ENCODE data around the gene SLC49A3.

Gene SLC49A3

DNA sequence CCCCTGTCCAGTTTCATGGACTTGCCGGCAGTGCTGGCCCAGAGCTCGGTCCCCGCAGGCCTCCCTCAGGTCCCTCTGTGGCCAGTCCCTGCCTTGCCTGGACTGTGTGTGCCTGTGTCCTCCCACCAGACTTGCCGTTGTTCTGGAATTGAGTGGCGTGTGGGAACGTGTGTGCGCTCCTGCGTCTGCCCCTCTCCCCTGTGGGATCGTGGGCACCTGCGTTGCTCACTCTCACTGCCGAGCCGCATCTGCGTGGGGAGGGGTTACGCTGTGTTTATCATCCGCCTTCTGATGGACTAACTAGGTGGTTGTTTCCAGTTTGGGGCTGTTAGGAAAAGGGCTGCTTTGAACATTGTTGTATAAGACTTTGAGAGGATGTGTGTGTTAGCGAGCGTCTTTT, 37.9 kb upstream of the SLC49A3 start:
- DNase-seq, result no peak
- Mint-ChIP-seq H3K4me1 (no peaks in the 10 kb centered on the region), H3K36me3 (peaks cover 28% of the 10 kb centered on the region), H3K27me3 (no peaks in the 10 kb centered on the region), H3K27ac (no peak overlapping the region), H3K9me3 (no peaks in the 10 kb centered on the region), H3K4me3 (no peak overlapping the region)
- CTCF ChIA-PET, result no interaction called here

DNA sequence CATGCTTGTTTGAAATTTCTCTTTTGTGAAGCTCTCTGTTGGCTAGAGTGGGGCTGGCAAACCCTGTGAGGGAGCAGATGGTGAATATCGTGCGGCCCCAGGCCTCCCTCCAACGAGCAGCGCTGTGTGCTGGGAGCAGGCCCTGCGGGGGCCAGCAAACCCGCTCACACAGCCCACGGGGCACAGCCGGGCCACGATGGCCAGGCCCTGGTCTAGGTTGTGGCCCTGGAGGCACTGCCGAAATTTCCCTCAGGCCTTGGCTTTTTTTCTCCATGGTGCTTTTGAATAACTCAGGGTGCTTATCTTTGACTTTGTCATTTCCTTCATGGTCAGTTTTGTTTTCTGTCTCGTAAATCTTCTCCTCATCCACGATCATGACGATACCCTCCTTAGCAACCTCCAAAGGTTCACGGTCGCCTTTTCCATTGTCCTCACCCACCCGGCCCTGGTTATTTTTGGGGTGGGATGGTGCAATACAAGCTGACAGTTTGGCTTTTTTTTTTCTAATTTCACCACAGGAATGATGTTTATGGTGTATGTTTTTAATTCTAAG, 37.4 kb upstream of the SLC49A3 start:
- no peak overlapping the region for H3K4me3 Mint-ChIP-seq
- no peaks in the 10 kb centered on the region for H3K27me3 Mint-ChIP-seq
- H3K9me3 Mint-ChIP-seq, result peaks cover 4% of the 10 kb centered on the region

DNA sequence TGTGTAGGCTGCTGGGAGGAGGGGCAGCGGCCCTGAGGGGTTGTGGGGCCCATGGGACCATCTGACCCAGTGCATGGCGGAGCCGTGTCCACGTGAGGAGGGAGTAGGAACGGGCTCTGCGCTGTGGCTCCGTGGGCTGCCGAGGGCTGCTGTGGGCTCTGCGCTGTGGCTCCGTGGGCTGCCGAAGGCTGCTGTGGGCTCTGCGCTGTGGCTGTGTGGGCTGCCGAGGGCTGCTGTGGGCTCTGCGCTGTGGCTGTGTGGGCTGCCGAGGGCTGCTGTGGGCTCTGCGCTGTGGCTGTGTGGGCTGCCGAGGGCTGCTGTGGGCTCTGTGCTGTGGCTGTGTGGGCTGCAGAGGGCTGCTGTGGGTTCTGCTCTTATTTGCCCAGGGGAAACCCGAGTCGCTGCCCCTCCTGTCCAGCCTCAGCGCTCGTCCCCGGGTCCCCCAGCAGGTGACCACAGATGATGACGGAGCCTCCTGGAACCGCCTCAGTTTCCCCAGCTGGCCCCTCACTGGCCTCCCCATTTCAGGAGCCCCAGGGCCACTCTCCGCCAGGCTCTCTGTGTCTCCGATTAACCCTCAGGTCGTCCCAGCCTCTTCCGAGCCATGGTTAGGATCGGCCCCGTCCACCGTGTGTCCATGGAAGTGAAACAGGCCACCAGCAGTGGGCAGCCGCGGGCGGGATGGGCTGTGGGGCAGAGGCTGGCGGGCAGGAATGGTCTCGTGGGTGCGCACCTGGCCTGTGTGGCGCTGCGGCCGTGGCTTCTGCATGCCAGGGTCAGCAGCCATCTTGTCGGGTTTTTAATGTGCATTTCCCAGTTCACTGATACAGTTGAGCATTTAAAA, 36.7 kb upstream of the SLC49A3 start:
- Mint-ChIP-seq H3K4me3 (no peak overlapping the region), H3K9me3 (peaks cover 4% of the 10 kb centered on the region), H3K27ac (no peak overlapping the region), H3K4me1 (no peaks in the 10 kb centered on the region), H3K36me3 (peaks cover 35% of the 10 kb centered on the region), H3K27me3 (no peaks in the 10 kb centered on the region)
- DNase-seq, result no peak
- CTCF ChIA-PET, result no interaction called here

More for the DNA sequence above, 37.4 kb upstream of the SLC49A3 start:
- no peaks in the 10 kb centered on the region for H3K4me1 Mint-ChIP-seq
- H3K36me3 Mint-ChIP-seq, result peaks cover 33% of the 10 kb centered on the region
- CTCF ChIA-PET, result no interaction called here
- no peak overlapping the region for H3K27ac Mint-ChIP-seq
- no peak for DNase-seq

DNA sequence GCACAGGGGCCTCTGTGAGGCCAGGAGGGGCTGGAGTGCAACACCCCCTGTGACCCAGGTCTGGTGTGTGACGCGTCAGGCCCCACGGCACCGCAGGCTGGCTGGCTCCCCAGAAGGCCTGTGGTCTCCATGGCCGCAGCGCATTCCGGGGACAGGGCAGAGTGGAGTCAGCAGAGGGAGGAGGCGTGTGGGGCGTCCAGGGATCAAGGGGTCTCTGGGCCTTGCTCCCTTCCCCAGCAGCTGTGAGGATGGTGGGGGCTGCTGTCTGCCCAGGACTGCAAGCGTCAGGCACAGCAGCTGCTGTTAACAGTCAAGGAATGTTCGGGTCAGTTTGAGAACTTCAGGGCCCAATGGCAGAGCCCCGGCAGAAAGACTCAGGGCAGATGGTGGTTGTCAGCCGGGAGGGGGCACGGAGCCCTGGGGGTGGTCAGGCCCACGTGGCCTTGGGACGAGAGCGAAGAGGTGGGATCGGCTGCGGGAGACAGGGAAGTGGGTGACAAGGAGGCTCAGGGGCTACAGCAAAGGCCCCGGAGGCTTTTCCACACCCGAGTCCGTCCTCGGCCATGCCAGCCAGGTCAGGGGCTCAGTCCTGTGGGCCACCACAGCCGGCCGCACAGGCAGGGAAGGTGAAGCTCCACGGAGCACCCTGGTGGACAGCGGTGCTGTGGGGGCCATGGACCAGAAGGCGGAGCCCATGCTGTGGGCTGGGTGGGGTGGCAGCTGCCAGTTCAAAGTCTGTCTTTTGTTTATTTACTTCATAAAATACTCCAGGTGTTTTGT, 35.0 kb upstream of the SLC49A3 start:
- no peaks in the 10 kb centered on the region for H3K27me3 Mint-ChIP-seq
- CTCF ChIA-PET, result no interaction called here
- no peaks in the 10 kb centered on the region for H3K4me1 Mint-ChIP-seq
- peaks cover 9% of the 10 kb centered on the region for H3K9me3 Mint-ChIP-seq
- no peak for DNase-seq
- no peak overlapping the region for H3K4me3 Mint-ChIP-seq
- H3K36me3 Mint-ChIP-seq, result peaks cover 37% of the 10 kb centered on the region
- no peak overlapping the region for H3K27ac Mint-ChIP-seq

DNA sequence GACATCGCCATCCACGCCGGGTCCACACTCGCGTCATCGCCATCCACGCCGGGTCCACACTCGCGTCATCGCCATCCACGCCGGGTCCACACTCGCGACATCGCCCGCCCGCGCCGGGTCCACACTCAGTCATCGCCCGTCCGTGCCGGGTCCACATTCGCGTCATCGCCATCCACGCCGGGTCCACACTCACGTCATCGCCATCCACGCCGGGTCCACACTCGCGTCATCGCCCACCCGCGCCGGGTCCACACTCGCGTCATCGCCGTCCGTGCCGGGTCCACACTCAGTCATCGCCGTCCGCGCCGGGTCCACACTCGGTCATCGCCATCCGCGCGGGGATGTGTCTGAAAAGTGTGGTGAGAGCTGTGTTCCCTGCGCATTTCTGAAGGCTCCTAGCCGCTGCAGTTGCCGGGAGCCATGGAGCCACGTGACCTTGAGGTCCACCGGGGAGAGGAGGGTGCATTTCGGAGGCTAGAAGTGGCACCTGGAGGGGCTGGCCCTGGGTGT, 34.0 kb upstream of the SLC49A3 start:
- Mint-ChIP-seq H3K27ac (no peak overlapping the region), H3K4me1 (no peaks in the 10 kb centered on the region), H3K4me3 (no peak overlapping the region), H3K36me3 (peaks cover 37% of the 10 kb centered on the region), H3K9me3 (peaks cover 9% of the 10 kb centered on the region), H3K27me3 (no peaks in the 10 kb centered on the region)
- no peak for DNase-seq
- CTCF ChIA-PET, result no interaction called here

DNA sequence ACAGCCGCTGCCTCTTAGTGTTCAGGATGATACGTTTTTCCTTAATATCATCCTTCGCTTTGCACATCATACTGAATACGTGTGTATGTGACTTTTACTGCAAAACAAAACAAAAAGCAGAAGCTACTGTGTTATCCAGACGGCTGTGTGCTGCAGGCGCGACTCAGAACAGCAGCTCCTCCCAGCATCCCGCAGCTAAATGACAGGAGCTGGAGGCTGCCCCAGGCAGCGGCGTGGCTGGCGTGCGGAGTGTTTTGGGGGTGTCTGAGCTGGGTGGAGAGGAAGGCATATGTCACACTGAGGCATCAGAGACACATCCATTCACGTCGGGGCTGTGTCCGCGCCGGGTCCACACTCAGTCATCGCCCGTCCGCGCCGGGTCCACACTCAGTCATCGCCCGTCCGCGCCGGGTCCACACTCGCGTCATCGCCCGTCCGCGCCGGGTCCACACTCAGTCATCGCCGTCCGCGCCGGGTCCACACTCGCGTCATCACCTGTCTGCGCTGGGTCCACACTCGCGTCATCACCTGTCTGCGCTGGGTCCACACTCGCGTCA, 33.3 kb upstream of the SLC49A3 start:
- peaks cover 9% of the 10 kb centered on the region for H3K9me3 Mint-ChIP-seq
- DNase-seq, result no peak
- CTCF ChIA-PET, result no interaction called here
- no peak overlapping the region for H3K27ac Mint-ChIP-seq
- H3K36me3 Mint-ChIP-seq, result peaks cover 37% of the 10 kb centered on the region
- no peaks in the 10 kb centered on the region for H3K27me3 Mint-ChIP-seq
- no peaks in the 10 kb centered on the region for H3K4me1 Mint-ChIP-seq
- no peak overlapping the region for H3K4me3 Mint-ChIP-seq

DNA sequence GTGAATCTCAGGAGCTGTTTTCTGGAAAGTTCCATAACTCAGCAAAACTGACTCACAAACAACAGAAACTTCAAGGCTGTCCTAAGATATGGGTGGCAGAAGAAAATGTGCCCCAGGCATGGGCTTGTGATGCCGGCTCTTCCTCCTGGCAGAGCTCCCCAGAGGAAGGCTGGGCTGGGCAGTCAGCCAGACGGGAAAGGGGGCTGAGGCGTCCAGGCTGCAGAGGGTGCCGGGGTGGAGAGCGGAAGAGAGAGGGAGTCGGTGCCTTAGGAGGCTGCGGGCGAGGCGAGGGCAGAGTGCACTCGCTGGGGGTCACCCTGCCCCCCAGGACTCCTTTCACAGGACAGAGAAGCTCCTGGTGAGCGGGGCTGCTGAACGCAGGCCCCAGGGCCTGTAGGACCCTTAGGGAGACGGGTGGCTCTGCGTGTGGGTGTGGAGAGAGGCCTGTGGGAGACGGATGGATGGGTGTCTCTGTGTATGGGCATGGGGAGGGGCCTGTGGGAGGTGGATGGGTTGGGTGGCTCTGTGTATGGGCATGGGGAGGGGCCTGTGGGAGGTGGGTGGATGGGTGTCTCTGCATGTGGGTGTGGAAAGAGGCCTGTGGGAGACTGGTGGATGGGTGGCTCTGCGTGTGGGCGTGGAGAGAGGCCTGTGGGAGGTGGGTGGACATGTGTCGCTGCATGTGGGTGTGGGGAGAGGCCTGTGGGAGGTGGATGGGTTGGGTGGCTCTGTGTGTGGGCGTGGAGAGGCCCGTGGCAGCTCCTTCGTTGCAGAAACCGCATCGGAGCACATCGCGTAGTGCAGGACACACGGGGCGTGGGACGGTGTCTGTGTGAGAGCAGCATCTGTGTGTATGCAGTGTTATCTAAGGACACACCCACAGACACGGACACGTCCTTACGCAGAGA, 32.6 kb upstream of the SLC49A3 start:
- Mint-ChIP-seq H3K36me3 (peaks cover 35% of the 10 kb centered on the region), H3K9me3 (peaks cover 9% of the 10 kb centered on the region), H3K27me3 (no peaks in the 10 kb centered on the region), H3K4me1 (no peaks in the 10 kb centered on the region), H3K4me3 (no peak overlapping the region), H3K27ac (no peak overlapping the region)
- DNase-seq, result no peak
- CTCF ChIA-PET, result no interaction called here

DNA sequence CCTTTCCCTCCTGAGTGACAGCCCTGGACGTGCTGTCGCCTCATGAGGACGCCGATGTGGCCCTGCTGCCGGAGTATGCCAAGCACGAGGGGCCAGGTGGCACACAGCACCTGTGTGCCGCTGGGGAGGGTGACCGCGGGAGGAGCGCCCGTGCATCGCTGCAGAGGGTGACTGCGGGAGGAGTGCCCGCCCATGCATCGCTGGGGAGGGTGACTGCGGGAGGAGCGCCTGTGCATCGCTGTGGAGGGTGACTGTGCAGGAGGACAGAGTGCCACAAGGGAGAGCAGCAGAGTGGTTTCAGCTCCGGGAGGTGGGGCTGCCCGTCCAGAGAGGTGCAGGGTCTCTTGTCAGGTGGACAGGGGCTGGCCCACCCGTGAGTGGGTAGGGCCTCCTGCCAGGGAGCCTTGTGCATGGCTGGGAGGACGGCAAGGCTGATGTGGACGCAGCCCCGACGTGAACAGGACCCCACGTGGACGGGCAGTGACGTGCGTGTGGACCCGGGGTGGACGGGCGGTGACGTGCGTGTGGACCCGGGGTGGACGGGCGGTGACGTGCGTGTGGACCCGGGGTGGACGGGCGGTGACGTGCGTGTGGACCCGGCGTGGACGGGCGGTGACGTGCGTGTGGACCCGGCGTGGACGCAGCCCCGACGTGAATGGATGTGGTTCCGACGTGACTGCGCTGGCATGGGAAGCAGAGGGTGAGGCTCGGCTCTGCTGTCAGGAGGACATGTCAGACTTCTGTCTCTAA, 31.3 kb upstream of the SLC49A3 start:
- H3K4me1 Mint-ChIP-seq, result no peaks in the 10 kb centered on the region
- H3K4me3 Mint-ChIP-seq, result no peak overlapping the region
- no peak for DNase-seq
- peaks cover 35% of the 10 kb centered on the region for H3K36me3 Mint-ChIP-seq
- CTCF ChIA-PET, result no interaction called here
- H3K27me3 Mint-ChIP-seq, result no peaks in the 10 kb centered on the region
- no peak overlapping the region for H3K27ac Mint-ChIP-seq
- peaks cover 9% of the 10 kb centered on the region for H3K9me3 Mint-ChIP-seq

DNA sequence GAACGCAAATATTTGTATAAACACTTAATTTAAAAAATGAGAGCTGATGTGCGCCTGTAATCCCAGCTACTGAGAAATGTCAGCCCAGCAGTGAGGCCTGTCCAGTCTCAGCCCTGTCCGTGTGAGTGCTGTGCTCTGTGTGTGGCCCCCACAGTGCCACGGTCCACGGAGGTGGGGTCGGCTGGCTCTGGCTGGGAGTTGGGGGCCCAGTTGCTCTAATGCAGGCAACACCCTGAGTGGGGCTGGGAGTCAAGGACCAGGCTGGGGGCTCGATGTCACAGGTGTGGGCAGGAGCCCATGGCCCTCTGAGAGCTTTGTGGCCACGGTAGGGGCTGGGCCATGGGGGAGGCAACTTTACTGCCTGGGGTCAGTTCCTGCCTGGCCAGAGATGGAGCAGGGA, 29.5 kb upstream of the SLC49A3 start:
- Mint-ChIP-seq H3K9me3 (peaks cover 9% of the 10 kb centered on the region), H3K4me3 (no peak overlapping the region), H3K27ac (no peak overlapping the region), H3K36me3 (peaks cover 36% of the 10 kb centered on the region), H3K4me1 (no peaks in the 10 kb centered on the region), H3K27me3 (no peaks in the 10 kb centered on the region)
- DNase-seq, result no peak
- CTCF ChIA-PET, result no interaction called here

DNA sequence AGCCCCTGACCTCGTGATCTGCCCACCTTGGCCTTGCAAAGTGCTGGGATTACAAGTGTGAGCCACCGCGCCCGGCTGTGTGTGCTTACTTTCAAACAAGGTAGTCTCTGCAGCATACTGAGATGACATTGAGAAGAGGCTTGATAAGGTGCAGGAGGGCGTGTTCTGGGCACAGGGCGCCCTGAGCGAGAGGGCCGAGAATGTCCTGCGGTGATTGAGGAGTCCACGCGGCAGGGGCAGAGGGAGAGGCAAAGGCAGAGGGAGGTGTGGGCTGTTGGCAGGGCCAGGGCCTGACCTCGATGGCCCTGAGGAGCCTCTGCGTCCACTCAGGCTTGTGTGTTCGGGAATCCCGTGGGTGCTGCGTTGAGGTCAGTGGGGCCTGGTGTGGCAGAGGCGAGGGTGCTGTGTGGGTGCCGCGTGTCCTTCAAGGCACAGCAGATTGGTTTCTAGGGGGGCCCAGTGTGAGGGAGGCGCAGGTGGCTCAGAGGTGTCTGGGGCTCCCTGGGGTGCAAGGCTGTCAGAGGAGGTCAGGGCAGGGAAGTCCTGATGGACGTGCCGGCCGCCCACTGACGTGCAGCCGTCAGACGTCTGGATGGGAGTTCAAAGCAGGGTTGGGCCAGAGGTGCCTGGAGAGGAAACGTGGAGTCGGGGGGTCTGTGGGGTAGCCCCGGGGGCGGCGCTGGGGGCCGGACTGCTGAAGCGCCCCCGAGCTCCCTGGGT, 28.8 kb upstream of the SLC49A3 start:
- H3K4me3 Mint-ChIP-seq, result no peak overlapping the region
- H3K9me3 Mint-ChIP-seq, result peaks cover 9% of the 10 kb centered on the region
- H3K27ac Mint-ChIP-seq, result no peak overlapping the region
- no peaks in the 10 kb centered on the region for H3K4me1 Mint-ChIP-seq
- no peaks in the 10 kb centered on the region for H3K27me3 Mint-ChIP-seq
- peaks cover 29% of the 10 kb centered on the region for H3K36me3 Mint-ChIP-seq
- CTCF ChIA-PET, result no interaction called here
- DNase-seq, result no peak

DNA sequence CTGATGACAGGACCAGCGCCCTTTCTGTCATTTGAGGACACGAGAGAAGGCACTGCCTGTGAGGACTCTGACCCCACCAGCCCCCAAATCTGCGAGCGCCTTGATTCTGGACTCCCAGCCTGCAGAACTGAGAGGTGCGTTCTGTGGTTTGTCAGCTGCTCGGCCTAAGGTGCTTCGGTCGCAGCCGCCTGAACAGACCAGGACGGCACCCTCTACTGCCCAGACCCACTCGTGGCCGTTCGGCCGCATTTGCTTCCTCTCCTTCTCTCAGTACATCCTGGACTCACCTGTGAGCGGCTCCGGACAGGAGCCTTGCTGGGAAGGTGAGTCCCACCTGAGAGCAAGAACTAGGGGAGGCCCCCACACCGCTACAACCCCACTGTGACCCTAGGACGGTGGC, 25.1 kb upstream of the SLC49A3 start:
- Mint-ChIP-seq H3K4me3 (no peak overlapping the region), H3K9me3 (no peaks in the 10 kb centered on the region), H3K27ac (no peak overlapping the region), H3K36me3 (peaks cover 14% of the 10 kb centered on the region), H3K4me1 (peaks cover 5% of the 10 kb centered on the region), H3K27me3 (no peaks in the 10 kb centered on the region)
- DNase-seq, result no peak
- CTCF ChIA-PET, result no interaction called here

DNA sequence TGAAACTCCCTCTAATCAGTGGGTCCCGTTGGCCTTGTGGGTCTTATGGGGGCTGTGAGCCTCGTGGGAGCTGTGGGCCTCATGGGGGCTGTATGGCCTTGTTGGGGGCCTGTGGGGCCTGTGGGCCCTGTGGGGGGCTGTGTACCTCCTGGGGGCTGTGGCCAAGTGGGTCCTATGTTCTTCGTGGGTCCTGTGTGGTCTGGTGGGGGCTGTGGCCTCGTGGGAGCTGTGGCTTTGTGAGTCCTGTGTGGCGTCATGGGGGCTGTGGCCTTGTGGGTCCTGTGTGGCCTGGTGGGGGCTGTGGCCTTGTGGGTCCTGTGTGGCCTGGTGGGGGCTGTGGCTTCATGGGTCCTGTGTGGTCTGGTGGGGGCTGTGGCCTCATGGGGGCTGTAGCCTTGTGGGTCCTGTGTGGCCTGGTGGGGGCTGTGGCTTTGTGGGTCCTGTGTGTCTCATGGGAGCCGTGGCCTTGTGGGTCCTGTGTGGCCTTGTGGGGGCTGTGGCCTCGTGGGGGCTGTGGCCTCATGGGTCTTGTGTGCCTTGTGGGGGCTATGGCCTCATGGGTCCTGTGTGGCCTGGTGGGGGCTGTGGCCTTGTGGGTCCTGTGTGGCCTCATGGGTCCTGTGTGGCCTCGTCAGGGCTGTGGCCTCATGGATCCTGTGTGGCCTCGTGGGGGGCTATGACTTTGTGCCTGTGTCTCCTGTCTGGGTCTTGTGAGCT, 24.1 kb upstream of the SLC49A3 start:
- CTCF ChIA-PET, result interaction anchor here (0.7 kb wide), 1 partner anchor 13 kb away, joined by 5 read pairs; no protein-coding TSS in a partner anchor
- H3K36me3 Mint-ChIP-seq, result peaks cover 19% of the 10 kb centered on the region
- H3K9me3 Mint-ChIP-seq, result no peaks in the 10 kb centered on the region
- H3K27ac Mint-ChIP-seq, result no peak overlapping the region
- H3K4me3 Mint-ChIP-seq, result no peak overlapping the region
- DNase-seq, result no peak
- H3K27me3 Mint-ChIP-seq, result no peaks in the 10 kb centered on the region
- peaks cover 11% of the 10 kb centered on the region for H3K4me1 Mint-ChIP-seq
